Measurements from ENCODE around the gene SLC7A8. TPM values are rescaled to one million over a fixed set of nuclear protein-coding genes. Genes with fewer than 3 reads are reported as not detected.

The SLC7A8 gene
- total and polyA plus RNA-seq, 2 donors (not counting 1 experiment from before 2014, with no cell fraction given) = 0.25 to 1.1 TPM

- Histone ChIP-seq H3K4me3 (ENCODE audit: control extremely low read depth in 1 of 5, extremely low read depth in 1 of 5, insufficient read depth in 1 of 5, low read depth in 2 of 5, low read length in 4 of 5) (no peak overlapping the region), H3K4me2 (replicated peaks; ENCODE audit: low read depth, low read length, poor library complexity, severe bottlenecking) (no peak overlapping the region), H3K36me3 (replicated peaks in 1 of 2; ENCODE audit: control extremely low read depth in 1 of 2, control insufficient read depth in 1 of 2, extremely low read depth in 1 of 2, insufficient read depth in 2 of 2, low read length in 1 of 2) (no peaks in the 10 kb centered on the region), H3K9me3 (ENCODE audit: control extremely low read depth in 1 of 3, control insufficient read depth in 2 of 3, insufficient read depth in 1 of 3, low read length in 2 of 3) (peaks cover 0 to 3% (median 0%) of the 10 kb centered on the region in 3 donors), H3K27me3 (replicated peaks in 1 of 4; ENCODE audit: control extremely low read depth in 1 of 4, control insufficient read depth in 3 of 4, insufficient read depth in 4 of 4, low read length in 3 of 4) (peaks cover 0 to 18% (median 2%) of the 10 kb centered on the region in 4 experiments), H4K20me1 (ENCODE audit: control insufficient read depth, insufficient read depth, low read length, poor library complexity, severe bottlenecking) (no peaks in the 10 kb centered on the region), H3K27ac (ENCODE audit: low read length in 2 of 2) (no peak overlapping the region), H3K9ac (ENCODE audit: low read length) (no peak overlapping the region), H3K79me2 (ENCODE audit: control insufficient read depth, insufficient read depth, low read length) (no peaks in the 10 kb centered on the region), H3K4me1 (ENCODE audit: control insufficient read depth in 2 of 2, insufficient read depth in 2 of 2, low read length in 2 of 2) (peaks cover 32 to 35% of the 10 kb centered on the region in 2 donors), H2AFZ (ENCODE audit: insufficient read depth, low read depth, low read length, poor library complexity, severe bottlenecking) (no peak overlapping the region)
- Mint-ChIP-seq H3K4me3 (no peak overlapping the region), H3K27me3 (peaks cover 19% of the 10 kb centered on the region), H3K4me1 (peaks cover 34% of the 10 kb centered on the region), H3K9me3 (ENCODE audit: insufficient read depth) (no peaks in the 10 kb centered on the region), H3K27ac (no peak overlapping the region)
- 98% methylated on average over 32 of the region's 32 CpGs for WGBS (ENCODE audit: insufficient coverage)
- TF ChIP-seq EZH2 (IDR thresholded peaks at IDR 0.05; ENCODE audit: borderline replicate concordance, insufficient read depth, low read depth, low read length, poor library complexity, severe bottlenecking) = no peak
- TF ChIP-seq, protein P1, sequence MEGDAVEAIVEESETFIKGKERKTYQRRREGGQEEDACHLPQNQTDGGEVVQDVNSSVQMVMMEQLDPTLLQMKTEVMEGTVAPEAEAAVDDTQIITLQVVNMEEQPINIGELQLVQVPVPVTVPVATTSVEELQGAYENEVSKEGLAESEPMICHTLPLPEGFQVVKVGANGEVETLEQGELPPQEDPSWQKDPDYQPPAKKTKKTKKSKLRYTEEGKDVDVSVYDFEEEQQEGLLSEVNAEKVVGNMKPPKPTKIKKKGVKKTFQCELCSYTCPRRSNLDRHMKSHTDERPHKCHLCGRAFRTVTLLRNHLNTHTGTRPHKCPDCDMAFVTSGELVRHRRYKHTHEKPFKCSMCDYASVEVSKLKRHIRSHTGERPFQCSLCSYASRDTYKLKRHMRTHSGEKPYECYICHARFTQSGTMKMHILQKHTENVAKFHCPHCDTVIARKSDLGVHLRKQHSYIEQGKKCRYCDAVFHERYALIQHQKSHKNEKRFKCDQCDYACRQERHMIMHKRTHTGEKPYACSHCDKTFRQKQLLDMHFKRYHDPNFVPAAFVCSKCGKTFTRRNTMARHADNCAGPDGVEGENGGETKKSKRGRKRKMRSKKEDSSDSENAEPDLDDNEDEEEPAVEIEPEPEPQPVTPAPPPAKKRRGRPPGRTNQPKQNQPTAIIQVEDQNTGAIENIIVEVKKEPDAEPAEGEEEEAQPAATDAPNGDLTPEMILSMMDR (IDR thresholded peaks at IDR 0.05) = no peak
- POLR2A ChIA-PET = no interaction called here
- CTCF ChIA-PET = no interaction called here
- DNase-seq = no peak
- intact Hi-C loops (cut with micrococcal nuclease) = no loop called here
- no peak for ATAC-seq (ENCODE audit: low read depth)
Observed at GRCh38 chr14:23117371-23118020, 66.0 kb downstream of the SLC7A8 start.

GRCh38 chr14:23115918-23116317, 67.5 kb downstream of the SLC7A8 start:
- Histone ChIP-seq H3K36me3 (replicated peaks in 1 of 2; ENCODE audit: control extremely low read depth in 1 of 2, control insufficient read depth in 1 of 2, extremely low read depth in 1 of 2, insufficient read depth in 2 of 2, low read length in 1 of 2) (no peaks in the 10 kb centered on the region), H3K9ac (ENCODE audit: low read length) (no peak overlapping the region), H3K4me3 (ENCODE audit: control extremely low read depth in 1 of 5, extremely low read depth in 1 of 5, insufficient read depth in 1 of 5, low read depth in 2 of 5, low read length in 4 of 5) (no peak overlapping the region), H3K4me2 (replicated peaks; ENCODE audit: low read depth, low read length, poor library complexity, severe bottlenecking) (no peak overlapping the region), H3K79me2 (ENCODE audit: control insufficient read depth, insufficient read depth, low read length) (no peaks in the 10 kb centered on the region), H2AFZ (ENCODE audit: insufficient read depth, low read depth, low read length, poor library complexity, severe bottlenecking) (no peak overlapping the region), H3K27me3 (replicated peaks in 1 of 4; ENCODE audit: control extremely low read depth in 1 of 4, control insufficient read depth in 3 of 4, insufficient read depth in 4 of 4, low read length in 3 of 4) (peaks cover 0 to 24% (median 10%) of the 10 kb centered on the region in 4 experiments), H3K4me1 (ENCODE audit: control insufficient read depth in 2 of 2, insufficient read depth in 2 of 2, low read length in 2 of 2) (peaks cover 21 to 23% of the 10 kb centered on the region in 2 donors), H4K20me1 (ENCODE audit: control insufficient read depth, insufficient read depth, low read length, poor library complexity, severe bottlenecking) (no peaks in the 10 kb centered on the region), H3K27ac (ENCODE audit: low read length in 2 of 2) (no peak overlapping the region), H3K9me3 (ENCODE audit: control extremely low read depth in 1 of 3, control insufficient read depth in 2 of 3, insufficient read depth in 1 of 3, low read length in 2 of 3) (peaks cover 0 to 3% (median 0%) of the 10 kb centered on the region in 3 donors)
- intact Hi-C loops (cut with micrococcal nuclease) = no loop called here
- TF ChIP-seq EZH2 (IDR thresholded peaks at IDR 0.05; ENCODE audit: borderline replicate concordance, insufficient read depth, low read depth, low read length, poor library complexity, severe bottlenecking) = no peak
- TF ChIP-seq, protein P1 (IDR thresholded peaks at IDR 0.05) = no peak
- ATAC-seq (ENCODE audit: low read depth) (no peak), DNase-seq (no peak)
- CTCF ChIA-PET = no interaction called here
- peaks cover 19% of the 10 kb centered on the region for H3K27me3 Mint-ChIP-seq
- H3K4me3 Mint-ChIP-seq = no peak overlapping the region
- POLR2A ChIA-PET = no interaction called here
- WGBS (ENCODE audit: insufficient coverage) = 87% methylated on average over 3 of the region's 5 CpGs
- H3K4me1 Mint-ChIP-seq = peaks cover 21% of the 10 kb centered on the region
- no peak overlapping the region for H3K27ac Mint-ChIP-seq
- H3K9me3 Mint-ChIP-seq (ENCODE audit: insufficient read depth) = no peaks in the 10 kb centered on the region

Measured in B cell (primary cell).